GM12892 (cell line): ENCODE results near the gene TNPO3.

ENCODE experiments used
- POLR2A ChIP-seq: IDR thresholded peaks from 2 replicates; pipeline ENCODE4 v1.6.1; 2011; ENCODE audit warnings: low read depth, low read length, control low read depth
- TAF1 ChIP-seq: IDR thresholded peaks from 2 replicates; pipeline ENCODE4 v1.6.1; 2011; ENCODE audit warnings: low read depth, mild to moderate bottlenecking, control low read depth, low read length, borderline replicate concordance

- TF ChIP-seq TAF1: no peak
- TF ChIP-seq POLR2A: no peak
These were observed 131.5 kb downstream of the TNPO3 start for GRCh38 chr7:128923411-128923800.
